OCI-LY1 (cell line): ENCODE measurements around the gene FRAS1.

ENCODE experiments used
- EZH2 ChIP-seq: fragments of 200-600 bp; sonication (generic), shearing (Covaris generic); IDR thresholded peaks from 2 replicates; pipeline ENCODE4 v1.8.0; 2017; ENCODE audit warnings: borderline replicate concordance, mixed run types, mild to moderate bottlenecking, antibody characterized with exemption, low read length, moderate library complexity, mixed read lengths
- TF ChIP-seq, protein P1 (sequence below): fragments of 200-600 bp; sonication (generic), shearing (Covaris generic); IDR thresholded peaks from 2 replicates; pipeline ENCODE4 v1.5.1; 2017; ENCODE audit warnings: mild to moderate bottlenecking, antibody characterized with exemption, low read length, moderate library complexity, mixed read lengths

GRCh38 chr4:78207951-78208350 is 150.8 kb downstream of the FRAS1 start:
- TF ChIP-seq, protein P1, sequence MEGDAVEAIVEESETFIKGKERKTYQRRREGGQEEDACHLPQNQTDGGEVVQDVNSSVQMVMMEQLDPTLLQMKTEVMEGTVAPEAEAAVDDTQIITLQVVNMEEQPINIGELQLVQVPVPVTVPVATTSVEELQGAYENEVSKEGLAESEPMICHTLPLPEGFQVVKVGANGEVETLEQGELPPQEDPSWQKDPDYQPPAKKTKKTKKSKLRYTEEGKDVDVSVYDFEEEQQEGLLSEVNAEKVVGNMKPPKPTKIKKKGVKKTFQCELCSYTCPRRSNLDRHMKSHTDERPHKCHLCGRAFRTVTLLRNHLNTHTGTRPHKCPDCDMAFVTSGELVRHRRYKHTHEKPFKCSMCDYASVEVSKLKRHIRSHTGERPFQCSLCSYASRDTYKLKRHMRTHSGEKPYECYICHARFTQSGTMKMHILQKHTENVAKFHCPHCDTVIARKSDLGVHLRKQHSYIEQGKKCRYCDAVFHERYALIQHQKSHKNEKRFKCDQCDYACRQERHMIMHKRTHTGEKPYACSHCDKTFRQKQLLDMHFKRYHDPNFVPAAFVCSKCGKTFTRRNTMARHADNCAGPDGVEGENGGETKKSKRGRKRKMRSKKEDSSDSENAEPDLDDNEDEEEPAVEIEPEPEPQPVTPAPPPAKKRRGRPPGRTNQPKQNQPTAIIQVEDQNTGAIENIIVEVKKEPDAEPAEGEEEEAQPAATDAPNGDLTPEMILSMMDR: no peak
- no peak for TF ChIP-seq EZH2
